ENCODE data around the gene RUNX2.

DNA sequence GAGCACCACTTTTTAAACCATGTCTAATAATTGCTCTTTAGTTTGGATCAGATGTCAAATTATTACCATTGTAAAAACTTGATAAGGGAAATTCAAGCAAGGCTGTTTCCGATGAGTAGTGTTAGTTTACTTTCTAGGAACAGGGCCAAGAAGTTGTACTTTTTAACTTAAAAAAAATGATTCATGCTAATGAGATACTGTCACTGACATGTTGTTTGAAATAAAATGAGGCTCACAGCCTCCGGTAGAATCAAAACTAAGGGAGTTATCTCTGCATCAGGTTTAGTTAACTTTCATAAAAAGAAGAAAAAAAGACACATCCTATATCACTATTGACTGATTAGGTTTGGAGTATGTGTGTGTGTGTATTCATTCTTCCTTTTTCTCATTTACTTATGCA is 104.8 kb downstream of the RUNX2 start:
- no peak for TF ChIP-seq POLR2A (IDR thresholded peaks at IDR 0.05; ENCODE audit: extremely low read depth, insufficient read length)
- TF ChIP-seq, protein P1, sequence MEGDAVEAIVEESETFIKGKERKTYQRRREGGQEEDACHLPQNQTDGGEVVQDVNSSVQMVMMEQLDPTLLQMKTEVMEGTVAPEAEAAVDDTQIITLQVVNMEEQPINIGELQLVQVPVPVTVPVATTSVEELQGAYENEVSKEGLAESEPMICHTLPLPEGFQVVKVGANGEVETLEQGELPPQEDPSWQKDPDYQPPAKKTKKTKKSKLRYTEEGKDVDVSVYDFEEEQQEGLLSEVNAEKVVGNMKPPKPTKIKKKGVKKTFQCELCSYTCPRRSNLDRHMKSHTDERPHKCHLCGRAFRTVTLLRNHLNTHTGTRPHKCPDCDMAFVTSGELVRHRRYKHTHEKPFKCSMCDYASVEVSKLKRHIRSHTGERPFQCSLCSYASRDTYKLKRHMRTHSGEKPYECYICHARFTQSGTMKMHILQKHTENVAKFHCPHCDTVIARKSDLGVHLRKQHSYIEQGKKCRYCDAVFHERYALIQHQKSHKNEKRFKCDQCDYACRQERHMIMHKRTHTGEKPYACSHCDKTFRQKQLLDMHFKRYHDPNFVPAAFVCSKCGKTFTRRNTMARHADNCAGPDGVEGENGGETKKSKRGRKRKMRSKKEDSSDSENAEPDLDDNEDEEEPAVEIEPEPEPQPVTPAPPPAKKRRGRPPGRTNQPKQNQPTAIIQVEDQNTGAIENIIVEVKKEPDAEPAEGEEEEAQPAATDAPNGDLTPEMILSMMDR (IDR thresholded peaks at IDR 0.05; ENCODE audit: low read depth, low read length) = no peak

Measured in NB4 (cell line).